WERI-Rb-1 (cell line): ENCODE measurements around the gene RACGAP1.
A peak's percentile ranks its signal among the peaks of the same experiment; 100 is the strongest.

Experiments
- DNase-seq: peaks from one replicate; pipeline ENCODE4 v3.0.0-alpha.2; 2020
- H3K27ac ChIP-seq: fragments of 250-450 bp; sonication (Bioruptor Pico); 2 replicates; pipeline ENCODE4 v1.5.1; 2020; ENCODE audit warnings: mild to moderate bottlenecking, moderate library complexity
- H3K27me3 ChIP-seq: fragments of 250-450 bp; sonication (Bioruptor Pico); 2 replicates; pipeline ENCODE4 v1.5.1; 2021; ENCODE audit warnings: mild to moderate bottlenecking, low read depth, moderate library complexity; ENCODE audit not compliant: insufficient read depth, severe bottlenecking
- H3K36me3 ChIP-seq: fragments of 250-450 bp; sonication (Bioruptor Pico); 2 replicates; pipeline ENCODE4 v1.5.1; 2020; ENCODE audit warnings: mild to moderate bottlenecking, moderate library complexity
- H3K4me3 ChIP-seq: 2 replicates; pipeline ENCODE4 v1.5.1; 2011; ENCODE audit warnings: low read depth, mild to moderate bottlenecking, control low read depth, low read length
- H3K9me3 ChIP-seq: fragments of 250-450 bp; sonication (Bioruptor Pico); 2 replicates; pipeline ENCODE4 v1.5.1; 2021; ENCODE audit warnings: mild to moderate bottlenecking, moderate library complexity; ENCODE audit not compliant: severe bottlenecking
- CTCF ChIP-seq: IDR thresholded peaks from 2 replicates; pipeline ENCODE4 v1.5.1; 2011; ENCODE audit warnings: low read depth, mild to moderate bottlenecking, control low read depth, inconsistent platforms, low read length

RACGAP1 gene

GRCh38 chr12:50053583-50053982 lies 28.3 kb upstream of the RACGAP1 start:
- TF ChIP-seq CTCF: no peak
- H3K27me3 ChIP-seq: no peaks in the 10 kb centered on the region

GRCh38 chr12:50052964-50053363 lies 27.7 kb upstream of the RACGAP1 start:
- TF ChIP-seq CTCF: no peak
- H3K36me3 ChIP-seq: no peaks in the 10 kb centered on the region
- H3K27ac ChIP-seq: no peak overlapping the region
- H3K4me3 ChIP-seq: no peak overlapping the region
- no peaks in the 10 kb centered on the region for H3K9me3 ChIP-seq
- H3K27me3 ChIP-seq: no peaks in the 10 kb centered on the region
- DNase-seq: no peak

More at GRCh38 chr12:50053583-50053982, 28.3 kb upstream of the RACGAP1 start:
- H3K36me3 ChIP-seq: no peaks in the 10 kb centered on the region
- no peaks in the 10 kb centered on the region for H3K9me3 ChIP-seq
- no peak for DNase-seq
- H3K27ac ChIP-seq: no peak overlapping the region
- no peak overlapping the region for H3K4me3 ChIP-seq

GRCh38 chr12:50052544-50052943 lies 27.2 kb upstream of the RACGAP1 start:
- Histone ChIP-seq H3K27ac (no peak overlapping the region), H3K36me3 (no peaks in the 10 kb centered on the region), H3K9me3 (no peaks in the 10 kb centered on the region), H3K4me3 (no peak overlapping the region), H3K27me3 (no peaks in the 10 kb centered on the region)
- DNase-seq: no peak
- TF ChIP-seq CTCF: no peak

GRCh38 chr12:50051101-50051806 lies 26.0 kb upstream of the RACGAP1 start:
- Histone ChIP-seq H3K9me3 (no peaks in the 10 kb centered on the region), H3K27me3 (no peaks in the 10 kb centered on the region), H3K36me3 (no peaks in the 10 kb centered on the region), H3K27ac (peak overlapping the region; percentile 73), H3K4me3 (no peak overlapping the region)
- DNase-seq: no peak
- no peak for TF ChIP-seq CTCF

- H3K36me3 ChIP-seq: no peaks in the 10 kb centered on the region
- DNase-seq: peak; percentile 76
- no peak for TF ChIP-seq CTCF
- no peaks in the 10 kb centered on the region for H3K27me3 ChIP-seq
- H3K9me3 ChIP-seq: no peaks in the 10 kb centered on the region
- H3K27ac ChIP-seq: peak overlapping the region; percentile 73
- peak overlapping the region; percentile 40 for H3K4me3 ChIP-seq
Observed at GRCh38 chr12:50050410-50051098, 25.3 kb upstream of the RACGAP1 start.

GRCh38 chr12:50050119-50050385 lies 24.8 kb upstream of the RACGAP1 start:
- Histone ChIP-seq H3K9me3 (no peaks in the 10 kb centered on the region), H3K36me3 (no peaks in the 10 kb centered on the region), H3K27ac (peak overlapping the region; percentile 73), H3K4me3 (peak overlapping the region; percentile 40), H3K27me3 (no peaks in the 10 kb centered on the region)
- no peak for DNase-seq
- TF ChIP-seq CTCF: no peak
